Panc1 (cell line): ENCODE measurements around the gene NEGR1. TPM values are rescaled to one million over a fixed set of nuclear protein-coding genes. Genes with fewer than 3 reads are reported as not detected.

ENCODE experiments used
- ATAC-seq: fragments of 200-7000 bp; cut with Tn5 transposase; 2 replicates; pipeline ENCODE4 v1.9.1; 2020; ENCODE audit warnings: mild to moderate bottlenecking, moderate library complexity
- BruUV-seq: library from RNA; stranded (reverse); fragments of 400-500 nt; replicated peaks from 2 replicates; lab custom pipeline; 2021; lab: Mats Ljungman, UMichigan
- CTCF ChIA-PET: fragments of 300-600 bp; sonication (Branson Sonifier 250); formaldehyde crosslinking; loops from one replicate; lab custom pipeline; 2022; ENCODE audit warnings: antibody characterized with exemption; lab: Charles Lee
- POLR2A ChIA-PET: fragments of 300-600 bp; sonication (Branson Sonifier 250); formaldehyde crosslinking; loops from one replicate; lab custom pipeline; 2022; ENCODE audit warnings: antibody characterized with exemption; lab: Charles Lee
- DNase-seq: peaks from one replicate; pipeline ENCODE4 v3.0.0-alpha.2; 2010; ENCODE audit warnings: low read depth, low spot score
- H3K27ac ChIP-seq: 2 replicates; pipeline ENCODE4 v1.5.1; 2011; ENCODE audit warnings: mild to moderate bottlenecking, low read length, inconsistent platforms
- H3K27me3 ChIP-seq: fragments of 200-500 bp; sonication (Bioruptor generic); 2 replicates; pipeline ENCODE4 v1.6.0; 2014; ENCODE audit warnings: low read length, inconsistent platforms; ENCODE audit not compliant: control insufficient read depth, insufficient read depth
- H3K36me3 ChIP-seq: fragments of 200-500 bp; sonication (Bioruptor generic); 2 replicates; pipeline ENCODE4 v1.5.1; 2014; ENCODE audit warnings: inconsistent platforms, mild to moderate bottlenecking, low read length, moderate library complexity; ENCODE audit not compliant: control insufficient read depth, insufficient read depth
- H3K4me1 ChIP-seq: 2 replicates; pipeline ENCODE4 v1.5.1; 2011; ENCODE audit warnings: inconsistent platforms, mild to moderate bottlenecking, low read length, moderate library complexity; ENCODE audit not compliant: control insufficient read depth, insufficient read depth
- H3K4me3 ChIP-seq, 2 experiments: 2 replicates each; pipeline ENCODE4 v1.5.1; 2011 to 2012; ENCODE audit warnings: low read depth in 2 of 2, low read length in 2 of 2, mild to moderate bottlenecking in 2 of 2, inconsistent platforms in 1 of 2, moderate library complexity in 1 of 2
- H3K9me3 ChIP-seq: fragments of 200-500 bp; sonication (Bioruptor generic); 2 replicates; pipeline ENCODE4 v1.5.1; 2014; ENCODE audit warnings: low read depth, mild to moderate bottlenecking, inconsistent platforms, low read length, moderate library complexity; ENCODE audit not compliant: control insufficient read depth, insufficient read depth
- POLR2AphosphoS5 ChIP-seq: IDR thresholded peaks from 2 replicates; pipeline ENCODE4 v1.6.1; 2012; ENCODE audit warnings: mild to moderate bottlenecking, low read depth, low read length, moderate library complexity
- SIN3A ChIP-seq: IDR thresholded peaks from 2 replicates; pipeline ENCODE4 v1.6.1; 2012; ENCODE audit warnings: low read depth, mild to moderate bottlenecking, low read length, moderate library complexity, borderline replicate concordance; ENCODE audit not compliant: insufficient read depth
- TCF7L2 ChIP-seq: IDR thresholded peaks from 2 replicates; pipeline ENCODE4 v1.6.1; 2011; ENCODE audit warnings: mild to moderate bottlenecking, low read depth, low read length, inconsistent platforms
- in situ Hi-C: cut with HindIII; loops from 2 replicates; pipeline ENCODE4 v1.10.0; 2016; ENCODE audit warnings: low sequenced_read_pairs, low pct_unique_long_range_greater_than_20kb
- intact Hi-C: fragments of 100-400 bp; cut with micrococcal nuclease; formaldehyde crosslinking; loops from one replicate; pipeline ENCODE4 v1.10.0; 2022; ENCODE audit not compliant: unreplicated experiment
- total RNA-seq: library from RNA; stranded (reverse); gene quantifications from one replicate; pipeline ENCODE4 v1.2.1, GENCODE V29; 2021; ENCODE audit not compliant: unreplicated experiment
- TF ChIP-seq, protein P1 (sequence below), 2 experiments: IDR thresholded peaks; 2 replicates each; pipeline ENCODE4 v1.6.1; 2011 to 2012; ENCODE audit warnings: low read depth in 2 of 2, control low read depth in 1 of 2, low read length in 1 of 2, mild to moderate bottlenecking in 1 of 2, moderate library complexity in 1 of 2; ENCODE audit not compliant: insufficient read depth in 1 of 2
- TF ChIP-seq, protein P2 (sequence below): fragments of 450-650 bp; IDR thresholded peaks from 2 replicates; pipeline ENCODE4 v1.5.1; 2017; ENCODE audit warnings: mild to moderate bottlenecking

Gene NEGR1
- total RNA-seq, 1 experiment from 2014 or later, result 2.7 TPM

DNA sequence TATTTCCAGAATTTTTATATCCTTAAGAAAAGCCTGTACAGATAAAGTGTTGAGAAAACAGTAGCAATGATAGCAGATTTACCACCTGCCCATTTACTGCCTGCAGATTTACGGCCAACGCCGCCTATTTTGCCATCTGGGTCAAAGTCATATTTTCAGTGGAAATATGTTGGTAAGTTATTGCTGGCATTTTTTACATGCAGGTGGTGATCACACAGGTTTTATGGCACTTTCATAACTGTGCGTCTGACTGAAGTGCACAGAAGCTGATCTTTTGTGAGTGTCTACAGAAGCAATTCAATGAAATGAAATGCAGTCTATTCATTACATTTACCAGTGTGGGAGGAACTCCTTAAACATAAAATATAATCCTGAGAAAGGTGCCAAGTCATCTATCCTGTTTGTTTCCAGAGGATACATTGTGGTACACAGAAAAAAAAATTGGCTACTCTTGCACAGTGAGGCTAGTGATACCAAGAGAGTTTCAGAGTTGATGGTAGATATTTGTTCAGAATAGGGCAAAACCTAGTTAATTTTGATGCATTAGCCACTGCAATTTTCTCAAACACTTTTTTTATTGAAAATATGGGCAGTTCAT, 458.5 kb downstream of the NEGR1 start:
- TF ChIP-seq, protein P1, sequence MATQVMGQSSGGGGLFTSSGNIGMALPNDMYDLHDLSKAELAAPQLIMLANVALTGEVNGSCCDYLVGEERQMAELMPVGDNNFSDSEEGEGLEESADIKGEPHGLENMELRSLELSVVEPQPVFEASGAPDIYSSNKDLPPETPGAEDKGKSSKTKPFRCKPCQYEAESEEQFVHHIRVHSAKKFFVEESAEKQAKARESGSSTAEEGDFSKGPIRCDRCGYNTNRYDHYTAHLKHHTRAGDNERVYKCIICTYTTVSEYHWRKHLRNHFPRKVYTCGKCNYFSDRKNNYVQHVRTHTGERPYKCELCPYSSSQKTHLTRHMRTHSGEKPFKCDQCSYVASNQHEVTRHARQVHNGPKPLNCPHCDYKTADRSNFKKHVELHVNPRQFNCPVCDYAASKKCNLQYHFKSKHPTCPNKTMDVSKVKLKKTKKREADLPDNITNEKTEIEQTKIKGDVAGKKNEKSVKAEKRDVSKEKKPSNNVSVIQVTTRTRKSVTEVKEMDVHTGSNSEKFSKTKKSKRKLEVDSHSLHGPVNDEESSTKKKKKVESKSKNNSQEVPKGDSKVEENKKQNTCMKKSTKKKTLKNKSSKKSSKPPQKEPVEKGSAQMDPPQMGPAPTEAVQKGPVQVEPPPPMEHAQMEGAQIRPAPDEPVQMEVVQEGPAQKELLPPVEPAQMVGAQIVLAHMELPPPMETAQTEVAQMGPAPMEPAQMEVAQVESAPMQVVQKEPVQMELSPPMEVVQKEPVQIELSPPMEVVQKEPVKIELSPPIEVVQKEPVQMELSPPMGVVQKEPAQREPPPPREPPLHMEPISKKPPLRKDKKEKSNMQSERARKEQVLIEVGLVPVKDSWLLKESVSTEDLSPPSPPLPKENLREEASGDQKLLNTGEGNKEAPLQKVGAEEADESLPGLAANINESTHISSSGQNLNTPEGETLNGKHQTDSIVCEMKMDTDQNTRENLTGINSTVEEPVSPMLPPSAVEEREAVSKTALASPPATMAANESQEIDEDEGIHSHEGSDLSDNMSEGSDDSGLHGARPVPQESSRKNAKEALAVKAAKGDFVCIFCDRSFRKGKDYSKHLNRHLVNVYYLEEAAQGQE (IDR thresholded peaks at IDR 0.05; ENCODE audit: insufficient read depth in 1 of 2, low read depth in 2 of 2, low read length in 1 of 2), result no peak
- TF ChIP-seq TCF7L2 (no peak), POLR2AphosphoS5 (no peak), SIN3A (no peak)
- TF ChIP-seq, protein P2, sequence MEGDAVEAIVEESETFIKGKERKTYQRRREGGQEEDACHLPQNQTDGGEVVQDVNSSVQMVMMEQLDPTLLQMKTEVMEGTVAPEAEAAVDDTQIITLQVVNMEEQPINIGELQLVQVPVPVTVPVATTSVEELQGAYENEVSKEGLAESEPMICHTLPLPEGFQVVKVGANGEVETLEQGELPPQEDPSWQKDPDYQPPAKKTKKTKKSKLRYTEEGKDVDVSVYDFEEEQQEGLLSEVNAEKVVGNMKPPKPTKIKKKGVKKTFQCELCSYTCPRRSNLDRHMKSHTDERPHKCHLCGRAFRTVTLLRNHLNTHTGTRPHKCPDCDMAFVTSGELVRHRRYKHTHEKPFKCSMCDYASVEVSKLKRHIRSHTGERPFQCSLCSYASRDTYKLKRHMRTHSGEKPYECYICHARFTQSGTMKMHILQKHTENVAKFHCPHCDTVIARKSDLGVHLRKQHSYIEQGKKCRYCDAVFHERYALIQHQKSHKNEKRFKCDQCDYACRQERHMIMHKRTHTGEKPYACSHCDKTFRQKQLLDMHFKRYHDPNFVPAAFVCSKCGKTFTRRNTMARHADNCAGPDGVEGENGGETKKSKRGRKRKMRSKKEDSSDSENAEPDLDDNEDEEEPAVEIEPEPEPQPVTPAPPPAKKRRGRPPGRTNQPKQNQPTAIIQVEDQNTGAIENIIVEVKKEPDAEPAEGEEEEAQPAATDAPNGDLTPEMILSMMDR, result no peak
- POLR2A ChIA-PET, result no interaction called here
- intact Hi-C loops, result no loop called here

DNA sequence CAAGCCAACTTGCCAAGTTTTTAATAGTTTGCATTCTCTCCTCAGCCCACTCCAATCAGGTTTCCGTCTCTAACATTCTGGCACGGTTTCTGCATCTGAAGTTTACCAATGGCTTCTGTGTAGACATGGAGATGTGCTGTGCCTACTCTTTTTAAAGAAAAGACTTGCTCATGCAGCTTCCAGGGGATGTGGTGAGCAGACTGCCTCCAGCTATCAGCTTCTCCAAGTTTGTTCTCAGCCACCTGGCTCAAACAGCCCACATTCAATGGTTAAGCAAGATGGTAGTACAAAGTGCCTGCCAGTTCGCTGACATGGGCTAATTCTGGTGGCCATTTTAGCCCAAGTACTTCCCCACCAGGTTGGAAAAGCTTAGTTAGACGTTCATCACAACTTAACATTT, 465.3 kb downstream of the NEGR1 start:
- no peaks in the 10 kb centered on the region for H3K9me3 ChIP-seq
- DNase-seq, result no peak
- POLR2A ChIA-PET, result no interaction called here
- BruUV-seq, result no TSS peak
- ATAC-seq, result no peak
- TF ChIP-seq TCF7L2 (no peak), SIN3A (no peak), POLR2AphosphoS5 (no peak)
- TF ChIP-seq, protein P1 (IDR thresholded peaks at IDR 0.05; ENCODE audit: insufficient read depth in 1 of 2, low read depth in 2 of 2, low read length in 1 of 2), result no peak
- TF ChIP-seq, protein P2, result no peak
- H3K36me3 ChIP-seq, result no peaks in the 10 kb centered on the region
- no peaks in the 10 kb centered on the region for H3K4me1 ChIP-seq
- H3K27me3 ChIP-seq, result no peaks in the 10 kb centered on the region
- H3K27ac ChIP-seq, result no peak overlapping the region
- in situ Hi-C loops (no loop called here), intact Hi-C loops (no loop called here)
- H3K4me3 ChIP-seq, result no peak overlapping the region
- CTCF ChIA-PET, result no interaction called here

More for the DNA sequence above, 458.5 kb downstream of the NEGR1 start:
- H3K27me3 ChIP-seq, result no peaks in the 10 kb centered on the region
- H3K4me1 ChIP-seq, result no peaks in the 10 kb centered on the region
- BruUV-seq, result no TSS peak
- in situ Hi-C loops, result no loop called here
- CTCF ChIA-PET, result no interaction called here
- no peak overlapping the region for H3K27ac ChIP-seq
- no peak for DNase-seq
- no peak overlapping the region for H3K4me3 ChIP-seq
- ATAC-seq, result no peak
- no peaks in the 10 kb centered on the region for H3K9me3 ChIP-seq
- H3K36me3 ChIP-seq, result no peaks in the 10 kb centered on the region
